NCI-H146 treated with DMSO at 0.1 percent for 48 hours (cell line): Measurements from ENCODE around the gene PHF13.
A peak's percentile ranks its signal among the peaks of the same experiment; 100 is the strongest.

ENCODE experiments used
- DNase-seq: peaks from one replicate; lab custom pipeline; 2025; ENCODE audit not compliant: unreplicated experiment; lab: John Stamatoyannopoulos, UW

The PHF13 gene

DNA sequence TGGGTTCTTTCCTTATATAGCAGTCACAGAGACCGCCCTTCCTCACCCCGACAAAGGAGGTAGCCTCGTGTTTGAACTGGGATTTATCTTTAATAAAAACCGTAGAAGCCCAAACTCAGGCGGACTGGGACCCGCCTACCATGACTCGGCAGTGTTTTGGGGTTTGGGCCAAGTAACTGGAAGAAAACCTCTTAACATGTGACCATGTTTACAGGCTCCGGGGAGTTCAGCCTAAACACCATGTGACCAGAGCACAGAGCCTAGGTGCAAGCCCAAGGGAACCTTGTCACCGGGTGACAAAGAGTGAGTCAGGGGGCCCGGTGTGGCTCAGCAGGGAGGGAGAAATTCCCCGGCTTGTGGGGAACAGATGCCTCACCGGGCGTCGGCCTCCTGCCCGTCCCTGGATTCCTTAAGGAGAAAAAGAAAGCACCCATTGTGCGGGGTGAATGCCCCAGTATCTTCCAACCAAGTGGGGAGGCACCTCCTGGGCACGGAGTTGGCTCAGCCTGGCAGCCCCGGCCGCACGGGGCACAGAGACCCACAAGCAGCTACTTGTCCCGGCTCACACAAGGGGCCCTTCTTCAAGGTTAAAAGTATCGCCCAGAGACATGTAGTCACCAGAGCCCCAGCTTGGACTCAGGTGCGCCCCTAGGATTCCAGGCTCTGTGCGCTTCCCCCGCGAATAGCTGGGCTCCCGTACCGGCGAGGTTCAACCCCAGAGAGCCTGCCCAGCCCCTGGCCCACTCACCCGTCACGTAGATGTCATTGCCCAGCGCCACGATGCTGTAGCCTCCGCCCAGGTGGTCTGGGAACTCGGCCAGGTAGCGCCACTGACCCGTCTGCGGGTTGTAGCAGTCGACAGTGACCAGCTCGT, 12.2 kb upstream of the PHF13 start:
- no peak for DNase-seq

DNA sequence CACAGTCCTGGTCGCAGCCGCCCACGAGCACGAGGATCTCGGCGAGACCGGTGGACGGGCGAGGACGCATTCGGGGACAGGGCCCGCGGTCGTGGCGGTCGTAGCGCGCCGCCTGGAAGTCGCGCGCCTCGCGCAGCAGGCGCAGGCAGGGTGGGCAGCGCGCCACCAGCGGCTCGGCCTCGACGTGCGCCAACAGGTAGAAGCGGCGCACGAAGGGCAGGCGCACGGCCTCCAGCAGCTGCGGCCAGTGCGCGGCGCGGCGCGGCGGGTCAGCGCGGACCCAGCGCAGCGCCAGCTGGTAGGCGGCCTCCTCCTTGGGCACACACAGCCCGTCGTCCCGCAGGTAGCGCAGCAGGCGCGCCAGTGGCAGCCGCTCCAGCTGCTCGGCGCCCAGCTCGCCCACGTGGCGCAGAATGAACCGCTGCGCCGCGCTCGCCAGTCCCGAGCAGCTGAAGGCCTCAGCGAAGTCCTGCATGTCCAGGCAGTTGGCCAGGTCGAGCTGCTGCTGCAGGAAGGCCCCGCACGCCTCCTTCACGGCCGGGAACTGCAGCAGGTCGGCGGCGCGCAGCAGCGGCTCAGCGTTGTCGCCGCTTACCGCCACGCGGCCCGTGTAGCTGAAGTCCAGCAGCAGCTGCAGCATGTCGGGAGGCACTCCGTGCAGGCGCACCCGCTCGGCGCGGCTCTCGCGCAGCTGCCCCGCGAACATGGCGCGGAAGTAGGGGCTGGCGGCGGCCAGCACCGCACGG, 11.4 kb upstream of the PHF13 start:
- DNase-seq = peak; percentile 10

DNA sequence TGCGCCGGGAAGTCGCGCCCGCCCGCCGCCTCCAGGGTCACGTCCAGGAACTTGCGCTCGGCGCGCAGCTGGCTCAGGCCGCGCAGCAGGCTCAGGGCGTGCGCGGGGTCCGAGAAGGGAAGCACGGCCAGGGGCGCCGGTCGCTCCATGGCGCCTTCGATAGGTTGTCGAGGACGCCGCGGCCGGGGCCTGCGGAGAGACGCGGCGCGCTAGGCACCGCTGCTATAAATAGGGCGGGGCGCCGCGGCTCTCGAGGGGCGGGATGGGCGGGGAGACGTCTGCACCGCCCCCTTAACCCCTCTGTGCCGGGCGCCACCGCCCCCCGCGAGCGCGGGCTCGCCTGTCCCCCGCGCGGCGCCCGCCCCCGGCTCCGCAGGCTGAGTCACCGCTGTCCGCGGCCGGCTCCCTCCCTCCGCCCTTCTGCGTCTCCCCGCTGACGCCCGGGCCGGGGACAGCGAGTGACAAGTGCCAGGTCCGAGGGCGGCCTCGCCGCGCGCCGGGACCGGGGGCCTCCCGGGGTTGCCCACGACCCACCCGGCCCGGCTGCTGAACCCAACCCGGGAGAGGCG, 10.8 kb upstream of the PHF13 start, which contains the start of gene KLHL21:
Gene KLHL21 (minus strand): TSS at position 201 of the 569 bp plus-strand sequence. CDS start 52 bp downstream, at position 149.
- peak; percentile 8 for DNase-seq

DNA sequence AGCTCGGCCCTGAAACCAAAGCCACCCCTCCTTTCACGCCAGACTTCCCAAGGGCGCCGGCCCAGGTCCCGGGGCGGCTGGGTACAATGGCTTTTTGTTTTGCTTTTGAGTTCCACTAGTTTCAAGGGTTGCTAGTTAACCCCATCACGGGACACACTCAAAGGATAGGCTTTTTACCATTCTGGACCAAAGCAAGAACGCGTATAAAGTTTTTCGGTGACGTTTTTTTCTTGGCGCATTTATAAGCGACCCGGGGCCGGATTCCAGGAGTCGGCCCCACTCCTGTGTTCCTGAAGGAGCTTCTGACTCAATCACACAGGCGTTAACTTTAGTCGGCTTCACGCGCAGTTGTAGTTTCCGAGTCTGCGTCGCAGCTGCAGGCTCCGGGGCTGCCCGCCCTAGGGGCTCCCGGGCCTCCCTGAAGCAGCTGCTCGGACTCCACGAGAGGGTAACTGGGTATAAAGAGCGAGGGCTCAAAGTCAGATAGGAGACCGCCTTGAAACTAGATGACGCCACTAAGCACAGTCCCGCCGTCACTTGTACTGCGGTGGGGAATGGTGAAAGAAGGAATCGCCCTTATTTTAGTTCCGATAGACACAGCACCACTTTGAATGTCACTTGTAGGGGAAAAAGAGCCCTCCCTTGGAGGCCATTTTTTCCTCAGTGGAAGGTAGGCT, 10.2 kb upstream of the PHF13 start:
- no peak for DNase-seq

DNA sequence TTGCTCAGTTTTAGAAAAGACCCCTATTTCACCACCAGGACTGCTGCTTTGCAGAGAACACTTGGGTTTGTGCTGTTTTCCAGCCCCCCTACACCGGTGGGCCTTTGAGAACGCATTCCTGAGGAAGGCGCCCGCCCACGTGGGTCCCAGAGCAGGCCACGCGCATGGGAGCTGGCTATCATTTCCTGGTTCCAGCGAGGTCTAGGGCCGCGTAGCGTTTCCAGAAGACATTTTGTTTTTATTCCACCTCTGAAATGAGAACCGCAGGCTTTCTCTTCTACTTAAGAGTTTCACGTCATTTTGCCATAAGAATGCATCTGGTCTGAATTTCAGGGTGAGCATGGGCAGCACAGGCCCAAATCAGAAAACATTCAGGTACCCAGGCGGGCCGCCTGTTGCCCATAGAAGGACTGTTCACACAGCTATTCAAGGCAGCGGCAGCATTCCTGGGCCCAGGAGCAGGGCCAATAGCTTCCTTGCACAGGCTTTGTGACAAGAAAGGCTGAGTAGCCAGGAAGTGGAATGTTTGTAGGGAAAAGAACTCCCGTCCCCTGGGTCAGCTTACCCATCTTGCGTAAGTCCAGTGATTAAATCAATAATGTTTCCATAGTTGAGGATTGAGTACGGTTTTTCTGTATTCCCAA, 9.5 kb upstream of the PHF13 start:
- DNase-seq = no peak

DNA sequence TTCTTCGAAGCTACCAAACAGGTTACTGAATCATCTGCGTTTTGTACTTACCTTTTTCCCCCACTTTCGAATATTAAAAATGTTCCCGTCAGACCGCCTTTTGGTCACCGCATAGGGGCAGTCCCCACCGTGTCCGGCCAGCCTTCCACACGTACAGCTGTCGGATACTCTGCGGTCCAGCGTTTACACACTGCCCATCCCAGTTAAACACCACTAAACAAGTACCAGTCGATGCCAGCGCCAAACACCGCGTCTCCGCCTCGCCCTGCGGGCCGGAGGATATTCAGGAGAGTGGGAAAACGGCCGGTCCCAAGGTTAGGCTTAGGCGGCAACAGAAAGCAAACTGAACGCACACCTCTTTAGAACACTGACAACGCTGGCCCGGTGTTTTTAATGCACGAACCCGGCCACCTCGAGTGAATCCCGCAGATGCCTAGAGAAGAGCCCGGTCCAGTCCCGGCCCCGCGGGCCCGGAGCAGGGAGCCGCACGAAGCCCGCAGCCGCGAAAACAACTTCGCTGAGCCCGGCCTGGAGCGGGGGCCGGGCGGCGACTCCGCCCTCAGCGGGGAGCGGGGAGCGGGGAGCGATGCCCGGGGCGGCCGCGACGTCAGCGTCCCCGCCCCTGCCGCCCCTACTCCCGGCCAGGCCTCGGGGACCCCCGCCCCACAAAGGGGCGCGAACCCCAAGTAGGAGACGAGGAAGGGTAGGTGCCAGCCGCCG, 730 bp upstream of the PHF13 start:
- no peak for DNase-seq

DNA sequence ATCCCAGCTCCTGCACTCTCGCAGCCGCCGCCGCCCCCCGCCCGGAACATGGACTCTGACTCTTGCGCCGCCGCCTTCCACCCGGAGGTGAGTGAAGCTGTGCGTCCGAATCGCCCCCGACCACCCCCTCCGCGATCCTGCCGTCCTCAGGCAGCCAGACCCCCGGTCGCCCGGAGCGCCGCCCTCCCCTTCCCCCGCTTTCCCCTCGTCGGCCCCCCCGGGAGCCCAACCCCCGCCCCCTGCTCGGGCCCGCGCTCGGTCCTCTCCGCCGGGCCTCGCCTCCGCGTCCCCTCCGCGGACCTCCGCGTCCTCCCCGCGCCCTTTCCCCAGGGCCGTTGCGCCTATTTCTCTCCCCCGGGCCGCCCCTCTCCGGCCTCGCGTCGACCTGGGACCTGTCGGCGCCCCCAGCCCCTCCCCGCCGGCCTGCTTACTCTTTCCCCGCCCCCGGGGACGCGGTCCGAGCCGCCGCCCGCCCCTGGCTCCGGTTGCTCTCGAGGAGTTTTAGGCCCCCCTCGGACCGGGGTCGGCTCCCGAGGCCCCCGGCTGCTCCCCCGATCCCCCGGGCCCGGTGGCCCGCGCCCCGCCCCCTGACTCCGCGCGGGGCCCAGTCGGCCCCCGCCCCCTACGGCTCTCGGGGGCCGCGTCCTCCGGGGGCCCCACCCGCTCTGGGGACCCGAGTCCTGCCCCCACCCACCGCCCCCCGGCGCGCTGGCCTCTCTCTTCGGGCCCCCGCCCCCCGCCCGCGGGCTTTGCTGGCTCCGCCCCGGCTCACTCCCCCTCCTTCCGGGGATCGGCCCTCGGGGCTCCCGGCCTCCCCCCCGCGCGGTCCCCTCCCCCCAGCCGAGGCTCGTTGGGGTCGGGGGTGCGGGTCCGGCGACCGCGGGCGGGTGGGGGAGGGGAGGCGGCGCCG, 743 bp downstream of the PHF13 start:
- no peak for DNase-seq

DNA sequence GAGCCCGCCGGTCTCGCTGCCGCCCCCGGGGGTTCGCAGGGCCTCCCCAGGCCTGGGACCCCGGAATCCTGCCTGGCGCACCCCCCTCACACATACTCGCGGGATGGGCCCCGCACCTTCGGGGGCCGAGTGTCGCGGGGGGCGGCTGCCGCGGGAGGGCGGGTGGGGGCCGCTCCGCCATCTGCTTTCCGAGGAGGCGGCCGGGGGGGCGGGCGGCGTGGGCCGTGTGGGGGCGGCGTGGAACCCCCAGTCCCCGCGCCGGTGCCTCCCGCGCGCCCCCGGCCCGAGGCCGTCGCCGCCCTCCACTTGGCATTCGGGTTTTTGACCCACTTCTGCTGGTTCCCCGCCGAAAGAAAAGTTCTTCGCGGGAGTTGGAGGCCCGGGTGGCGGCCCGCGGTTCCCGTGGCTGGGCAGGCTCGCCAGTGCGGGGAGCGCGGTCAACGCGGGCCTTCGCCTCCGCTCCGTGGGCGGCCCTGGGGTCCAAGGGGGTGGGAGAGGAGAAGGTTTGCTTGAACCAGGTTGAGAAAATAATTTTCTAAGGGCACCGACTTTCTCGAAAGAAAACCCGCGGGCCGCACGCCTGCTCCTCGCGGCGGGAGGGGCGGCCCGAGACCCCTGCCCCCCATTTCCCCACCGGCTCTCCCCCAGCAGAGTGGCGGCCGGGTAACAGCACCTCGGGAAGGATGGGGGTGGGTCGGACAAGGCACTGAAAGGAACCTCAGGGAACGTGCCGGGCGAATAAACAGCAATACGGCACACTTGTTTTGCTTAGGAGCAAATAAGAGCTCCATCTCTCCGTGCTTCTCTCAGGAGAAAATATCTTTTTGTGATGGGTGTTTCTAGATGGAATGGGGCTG, 1.6 kb downstream of the PHF13 start:
- DNase-seq = no peak

DNA sequence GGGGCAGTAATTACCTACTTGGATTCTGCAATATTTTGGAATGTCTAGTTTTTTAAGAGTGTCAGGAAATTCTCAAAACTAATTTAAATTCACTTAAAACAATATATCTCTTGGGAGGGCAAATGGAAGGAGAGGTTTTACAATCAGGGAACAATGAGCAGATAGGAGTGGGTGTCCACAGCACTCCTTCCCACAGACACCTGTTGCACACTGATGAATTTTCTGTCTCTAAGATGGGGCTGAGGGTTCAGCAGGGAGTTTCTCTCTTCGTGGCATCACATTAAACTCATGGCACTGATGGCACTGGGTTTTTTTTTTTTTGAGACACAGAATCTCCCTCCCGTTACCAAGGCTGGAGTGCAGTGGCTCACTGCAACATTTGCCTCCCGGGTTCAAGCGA, 5.5 kb downstream of the PHF13 start:
- no peak for DNase-seq

DNA sequence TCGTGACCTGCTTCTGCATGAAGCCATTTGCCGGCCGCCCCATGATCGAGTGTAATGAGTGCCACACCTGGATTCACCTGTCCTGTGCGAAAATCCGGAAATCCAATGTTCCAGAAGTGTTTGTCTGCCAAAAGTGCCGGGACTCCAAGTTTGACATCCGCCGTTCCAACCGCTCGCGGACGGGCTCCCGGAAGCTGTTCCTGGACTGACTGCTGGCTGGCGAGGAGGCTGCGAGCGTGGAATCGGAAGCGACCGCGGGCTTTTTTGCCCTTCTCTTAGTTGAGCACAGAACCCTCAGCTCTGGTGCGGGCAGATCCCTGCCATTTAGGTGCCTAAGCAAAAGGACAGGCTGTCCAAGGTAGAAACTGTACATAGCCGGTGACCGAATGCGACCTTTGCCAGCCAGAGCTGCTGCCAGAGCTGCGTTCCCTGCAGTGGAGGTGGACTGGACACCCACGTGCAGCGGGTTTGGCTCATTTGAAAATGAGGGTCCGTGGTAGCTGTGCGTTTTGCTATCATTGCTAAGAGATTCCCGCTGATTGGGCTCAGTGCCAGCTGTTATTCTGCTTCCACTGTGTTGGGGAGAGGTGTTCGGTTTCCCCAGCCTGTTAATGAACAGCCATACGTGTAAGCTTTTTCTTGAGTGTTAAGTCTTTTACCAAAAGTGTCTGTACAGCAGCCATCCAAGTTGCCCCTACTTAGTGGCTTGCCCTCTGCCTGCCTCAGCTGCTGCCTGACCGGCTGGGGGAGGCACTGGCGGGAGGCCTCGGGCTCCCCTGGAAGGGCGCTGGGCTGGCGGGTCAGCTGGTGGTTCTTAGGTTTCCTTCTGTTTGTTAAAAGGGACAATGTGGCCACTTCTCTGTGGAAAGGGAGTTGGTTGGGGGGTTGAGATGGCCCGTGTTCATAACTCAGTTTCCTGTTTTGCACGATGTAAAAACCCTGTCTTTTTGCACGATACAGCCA, 8.2 kb downstream of the PHF13 start:
- DNase-seq = no peak

DNA sequence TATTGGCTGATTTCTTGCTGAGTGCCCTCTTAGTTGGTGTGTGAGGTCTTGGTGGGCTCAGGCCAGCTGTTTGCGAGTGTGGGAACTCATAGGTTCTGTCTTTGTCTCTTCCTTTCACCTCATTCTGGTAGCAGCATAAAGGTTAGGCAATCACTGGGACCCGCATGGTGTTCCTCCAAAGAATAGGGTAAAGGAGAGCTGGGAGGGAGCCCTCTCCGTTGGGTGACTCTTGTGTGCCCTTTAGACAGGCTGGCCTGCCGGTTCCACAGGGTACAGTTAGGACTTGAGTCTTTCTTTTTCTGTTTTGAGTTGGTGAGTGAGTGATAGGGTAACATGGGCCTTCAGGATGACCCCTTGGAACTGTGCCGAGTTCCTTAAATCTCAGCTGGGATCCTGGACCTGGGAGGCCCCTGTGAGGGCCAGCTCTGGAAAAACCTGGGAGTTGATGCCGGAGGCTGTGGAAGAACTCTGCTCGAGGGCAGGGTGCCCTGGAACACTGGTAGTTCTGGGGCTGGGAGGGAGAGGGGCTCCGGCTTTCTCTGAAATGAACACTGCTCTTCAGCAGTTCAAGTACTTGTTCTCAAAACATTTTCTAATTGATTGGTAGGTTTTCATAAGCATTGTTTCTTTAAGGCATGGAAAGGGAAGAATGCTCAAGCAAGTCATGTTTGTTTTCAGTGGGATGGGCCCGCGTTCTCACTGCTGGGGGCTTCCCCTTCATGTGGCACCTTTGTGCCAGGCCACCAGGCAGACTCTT, 9.0 kb downstream of the PHF13 start:
- DNase-seq = no peak

DNA sequence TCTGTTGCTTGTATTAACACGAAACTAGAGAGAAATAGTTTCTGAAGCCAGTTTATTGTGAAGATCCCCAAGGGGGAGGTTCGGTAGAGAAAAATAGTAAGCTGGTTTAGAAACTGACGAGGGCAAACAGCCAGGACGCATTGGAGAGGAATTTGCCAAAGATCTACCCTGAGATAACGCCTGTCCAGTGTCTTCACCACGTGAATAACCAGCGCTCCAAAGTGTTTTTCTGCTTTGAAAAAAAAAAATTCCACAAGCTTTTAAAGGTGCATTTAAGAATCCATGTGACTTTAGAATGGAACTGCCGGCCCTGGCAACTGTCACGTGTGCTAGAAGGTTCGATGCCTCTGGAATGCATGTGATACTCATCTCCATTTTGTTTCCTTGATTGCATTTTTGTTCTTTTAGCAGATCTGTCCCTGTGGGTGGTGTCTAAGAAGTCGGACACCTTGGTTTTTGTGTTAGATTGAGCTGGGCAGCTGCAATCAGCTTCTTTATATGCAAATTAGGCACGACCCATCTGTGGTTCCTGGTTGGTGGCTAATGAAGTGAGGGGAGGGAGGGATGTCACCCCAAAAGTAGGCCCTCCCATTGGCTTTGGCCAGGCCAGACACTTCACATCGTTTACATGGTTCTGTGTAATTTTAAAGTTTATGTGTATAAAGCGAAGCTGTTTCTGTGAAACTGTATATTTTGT, 9.9 kb downstream of the PHF13 start:
- DNase-seq = no peak

DNA sequence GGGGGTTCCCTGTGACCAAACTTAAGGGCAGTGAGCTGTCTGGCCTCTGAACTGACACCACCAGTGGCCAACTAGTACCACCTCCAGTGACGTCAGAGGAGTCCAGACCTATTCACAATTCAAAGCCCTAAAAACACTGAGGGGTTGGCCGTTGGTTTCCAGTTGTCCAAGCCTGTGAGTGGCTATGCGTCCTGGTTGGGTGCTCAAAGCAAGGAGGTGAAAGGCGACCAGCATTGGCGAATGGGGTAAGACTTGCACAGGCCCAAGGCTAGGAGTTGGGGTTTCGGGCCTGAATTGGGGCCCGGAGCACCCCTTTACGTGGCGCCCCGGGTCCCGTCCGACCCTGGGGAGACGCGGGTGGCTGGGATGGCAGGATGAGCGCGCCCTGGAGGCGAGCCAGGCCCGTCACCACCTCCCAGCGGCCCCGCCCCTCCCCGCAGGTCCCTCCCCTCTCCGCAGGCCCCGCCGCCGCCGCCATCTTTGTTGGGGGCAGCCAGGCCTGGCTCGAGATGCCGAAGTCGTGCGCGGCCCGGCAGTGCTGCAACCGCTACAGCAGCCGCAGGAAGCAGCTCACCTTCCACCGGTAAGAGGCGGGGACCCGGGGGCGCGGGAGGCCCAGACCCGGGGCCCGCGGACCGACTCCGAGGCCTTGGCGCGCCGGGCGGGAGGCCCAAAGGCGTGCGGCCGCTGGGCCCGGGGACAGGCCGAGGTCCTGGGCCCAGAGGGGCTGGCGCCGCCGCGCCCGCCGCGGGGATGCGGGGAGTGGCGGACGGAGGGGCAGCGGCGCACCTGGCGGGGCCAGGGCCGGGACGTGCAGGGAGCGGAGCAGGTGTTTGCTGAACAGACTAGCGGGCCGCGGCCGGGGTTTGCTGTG, 11.4 kb downstream of the PHF13 start, which contains the start of gene THAP3:
Gene THAP3 (plus strand): TSS at position 159 of the 874 bp plus-strand sequence. CDS start 351 bp downstream, at position 510.
- DNase-seq = peak; percentile 17

DNA sequence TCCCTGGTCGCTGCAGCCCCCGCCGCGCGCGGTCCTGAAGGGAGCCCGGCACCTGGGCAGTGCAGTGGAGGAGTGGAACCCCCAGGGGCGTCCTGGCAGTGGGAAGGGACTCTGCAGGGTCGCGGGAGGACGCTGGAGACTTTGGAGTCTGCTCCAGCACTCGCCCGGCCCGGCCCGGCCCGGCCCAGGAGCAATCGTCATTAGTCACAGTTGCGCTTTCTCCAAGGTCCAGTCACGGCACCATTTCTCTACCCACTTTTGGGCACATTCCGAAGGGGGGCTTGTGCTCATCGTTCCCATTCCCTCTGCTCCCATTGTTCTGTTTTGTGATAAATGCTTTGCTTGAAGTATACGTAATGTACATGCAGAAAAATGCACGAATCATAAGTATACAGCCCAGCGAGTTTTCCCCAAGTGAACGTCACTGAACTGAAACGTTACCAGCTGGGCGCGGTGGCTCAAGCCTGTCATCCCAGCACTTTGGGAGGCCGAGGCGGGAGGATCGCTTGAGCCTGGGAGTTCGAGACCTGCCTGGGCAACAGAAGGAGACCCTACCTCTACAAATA, 12.1 kb downstream of the PHF13 start:
- no peak for DNase-seq
